SK-N-MC (cell line): ENCODE measurements around the gene LONRF2.

Experiments used
- EZH2 ChIP-seq: fragments of 200-600 bp; sonication (generic); IDR thresholded peaks from one replicate; pipeline ENCODE4 v1.6.1; 2017; ENCODE audit warnings: antibody characterized with exemption
- FOXP2 ChIP-seq: optimal IDR thresholded peaks from 2 replicates; pipeline ENCODE3; 2011; ENCODE audit warnings: mild to moderate bottlenecking, moderate library complexity; ENCODE audit not compliant: insufficient read depth; ENCODE audit errors: extremely low read length, control extremely low read depth
- POLR2AphosphoS5 ChIP-seq: IDR thresholded peaks from 2 replicates; pipeline ENCODE4 v1.6.1; 2012; ENCODE audit warnings: mild to moderate bottlenecking, low read depth, low read length, borderline replicate concordance

DNA sequence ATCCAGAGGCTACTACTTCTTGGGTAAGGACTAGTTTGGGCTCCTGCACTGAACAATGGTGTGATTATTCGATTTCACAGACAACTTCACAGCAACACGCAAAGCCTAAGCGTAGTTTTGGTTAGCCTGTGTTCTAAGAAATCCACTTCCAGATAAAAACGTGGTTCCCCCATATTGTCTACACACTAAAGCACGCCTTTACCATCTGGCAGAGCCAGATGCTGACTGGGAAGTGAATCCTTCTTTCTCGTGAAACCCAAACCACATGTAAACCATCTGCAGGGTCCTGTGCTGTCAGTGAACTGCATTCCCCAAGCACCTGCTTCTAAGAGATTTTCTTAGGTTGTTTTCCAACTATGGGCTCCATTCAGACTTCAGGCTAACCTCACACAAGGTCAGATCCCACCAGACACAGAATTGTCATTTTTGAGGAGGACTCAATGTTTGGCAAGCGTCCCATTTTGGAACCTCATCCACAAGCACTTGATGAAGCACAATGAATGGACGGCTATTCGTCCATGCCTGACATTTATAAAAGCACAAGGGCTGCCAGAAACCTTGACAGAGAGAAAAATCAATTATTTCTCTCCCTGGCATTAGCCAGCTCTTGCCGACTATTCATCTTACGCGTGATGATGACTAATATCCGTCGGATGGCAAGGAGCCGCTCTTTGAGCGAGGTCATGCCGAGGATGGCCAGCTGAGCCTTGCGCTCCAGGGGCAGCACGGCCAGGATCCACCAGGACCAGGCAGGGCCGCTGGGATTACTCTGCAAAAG is 38.4 kb downstream of the LONRF2 start:
- TF ChIP-seq POLR2AphosphoS5 = no peak
- no peak for TF ChIP-seq EZH2
- no peak for TF ChIP-seq FOXP2
